A673 (cell line): ENCODE data around the gene PARD3.

ENCODE experiments used
- CTCF ChIP-seq: fragments of 300-800, 200-600 bp; sonication (generic); conservative IDR thresholded peaks from 2 replicates; pipeline ENCODE4 v1.5.1; 2017; ENCODE audit warnings: low read depth, mild to moderate bottlenecking, antibody characterized with exemption, low read length, moderate library complexity, mixed read lengths
- EZH2 ChIP-seq: fragments of 200-600 bp; sonication (generic); IDR thresholded peaks from 2 replicates; pipeline ENCODE4 v1.6.1; 2017; ENCODE audit warnings: borderline replicate concordance, low read depth, mild to moderate bottlenecking, mixed read lengths, antibody characterized with exemption, low read length; ENCODE audit not compliant: poor library complexity, severe bottlenecking

GRCh38 chr10:34549001-34549400 is 266.1 kb downstream of the PARD3 start:
- no peak for TF ChIP-seq EZH2
- no peak for TF ChIP-seq CTCF
